SK-N-SH treated with all-trans-retinoic acid at 6 μM for 48 hours (cell line): ENCODE data around the gene TKTL1.
"Not testable (repeated sequence)": the region's sequence is repeated elsewhere in the genome, so short reads cannot be mapped to it uniquely, and the experiment has no call there.

Experiments
- BACH2 ChIP-seq: fragments of 250-450 bp; sonication (Bioruptor Pico); IDR thresholded peaks from 2 replicates; pipeline ENCODE4 v1.9.0; 2021; ENCODE audit warnings: mild to moderate bottlenecking, borderline replicate concordance
- CSDC2 ChIP-seq: fragments of 250-450 bp; sonication (Bioruptor Pico); IDR thresholded peaks from 2 replicates; pipeline ENCODE4 v1.5.0; 2020; ENCODE audit warnings: mild to moderate bottlenecking, moderate library complexity
- RARB ChIP-seq: fragments of 250-450 bp; sonication (Bioruptor Pico); IDR thresholded peaks from 2 replicates; pipeline ENCODE4 v1.8.0; 2021; ENCODE audit warnings: mild to moderate bottlenecking, moderate library complexity
- TF ChIP-seq, protein P1 (sequence below): fragments of 250-450 bp; sonication (Bioruptor Pico); IDR thresholded peaks from 2 replicates; pipeline ENCODE4 v1.8.0; 2020; ENCODE audit warnings: mild to moderate bottlenecking, moderate library complexity, borderline replicate concordance

DNA sequence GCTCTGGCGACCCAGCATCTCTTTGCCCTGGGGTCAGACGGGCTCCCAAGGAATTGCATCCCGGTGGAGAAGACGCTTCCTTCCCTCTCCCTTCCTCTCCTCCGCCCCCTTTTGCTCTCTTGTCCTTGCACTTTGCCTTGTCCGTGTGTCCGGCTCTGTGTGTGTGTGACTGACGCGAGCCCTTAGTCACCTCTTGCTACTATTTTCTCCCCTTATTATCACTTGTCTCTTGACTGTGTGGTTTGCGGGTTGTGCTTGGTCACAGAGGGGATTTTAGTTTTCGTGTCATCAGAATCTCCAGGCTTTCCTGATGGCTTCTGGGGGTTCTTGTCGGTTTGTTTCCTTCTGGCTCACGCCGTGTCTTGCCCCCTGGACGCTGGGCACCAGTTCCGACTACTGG, 47.5 kb downstream of the TKTL1 start:
- not testable (repeated sequence) for TF ChIP-seq CSDC2, RARB, BACH2 (CRISPR knock-in tag)
- TF ChIP-seq, protein P1, sequence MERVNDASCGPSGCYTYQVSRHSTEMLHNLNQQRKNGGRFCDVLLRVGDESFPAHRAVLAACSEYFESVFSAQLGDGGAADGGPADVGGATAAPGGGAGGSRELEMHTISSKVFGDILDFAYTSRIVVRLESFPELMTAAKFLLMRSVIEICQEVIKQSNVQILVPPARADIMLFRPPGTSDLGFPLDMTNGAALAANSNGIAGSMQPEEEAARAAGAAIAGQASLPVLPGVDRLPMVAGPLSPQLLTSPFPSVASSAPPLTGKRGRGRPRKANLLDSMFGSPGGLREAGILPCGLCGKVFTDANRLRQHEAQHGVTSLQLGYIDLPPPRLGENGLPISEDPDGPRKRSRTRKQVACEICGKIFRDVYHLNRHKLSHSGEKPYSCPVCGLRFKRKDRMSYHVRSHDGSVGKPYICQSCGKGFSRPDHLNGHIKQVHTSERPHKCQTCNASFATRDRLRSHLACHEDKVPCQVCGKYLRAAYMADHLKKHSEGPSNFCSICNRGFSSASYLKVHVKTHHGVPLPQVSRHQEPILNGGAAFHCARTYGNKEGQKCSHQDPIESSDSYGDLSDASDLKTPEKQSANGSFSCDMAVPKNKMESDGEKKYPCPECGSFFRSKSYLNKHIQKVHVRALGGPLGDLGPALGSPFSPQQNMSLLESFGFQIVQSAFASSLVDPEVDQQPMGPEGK (CRISPR knock-in tag): not testable (repeated sequence)
